GM18499 (cell line): ENCODE measurements around the gene LRP1-AS.

Experiments used
- ATAC-seq: cut with Tn5 transposase; IDR thresholded peaks from one replicate; pipeline ENCODE4 v1.9.1; 2021; ENCODE audit warnings: moderate number of reproducible peaks; ENCODE audit not compliant: insufficient read depth, unreplicated experiment

LRP1-AS gene

DNA sequence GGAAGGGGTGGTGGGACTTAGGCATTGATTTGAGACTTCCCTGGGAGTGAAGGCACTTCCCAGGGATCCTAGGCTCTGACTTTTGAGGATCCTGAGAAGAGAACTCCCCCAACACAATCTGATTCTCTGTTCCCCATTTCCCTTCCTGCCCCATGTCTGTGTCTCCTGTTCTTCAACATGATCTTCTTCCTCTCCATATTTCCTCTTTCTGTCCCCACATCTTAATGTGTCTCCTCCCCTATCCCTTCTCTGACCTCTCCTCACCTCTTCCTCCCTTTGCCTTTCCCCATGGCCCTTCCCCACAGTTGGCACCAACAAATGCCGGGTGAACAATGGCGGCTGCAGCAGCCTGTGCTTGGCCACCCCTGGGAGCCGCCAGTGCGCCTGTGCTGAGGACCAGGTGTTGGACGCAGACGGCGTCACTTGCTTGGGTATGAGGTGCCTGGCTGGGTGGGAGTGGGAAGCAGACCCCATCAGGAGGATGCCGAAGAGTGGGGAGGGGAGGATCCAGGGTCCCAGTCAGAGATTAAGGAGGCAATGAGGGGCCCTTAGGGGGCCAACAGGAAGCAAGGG, 15.2 kb upstream of the LRP1-AS start:
- ATAC-seq, result no peak

DNA sequence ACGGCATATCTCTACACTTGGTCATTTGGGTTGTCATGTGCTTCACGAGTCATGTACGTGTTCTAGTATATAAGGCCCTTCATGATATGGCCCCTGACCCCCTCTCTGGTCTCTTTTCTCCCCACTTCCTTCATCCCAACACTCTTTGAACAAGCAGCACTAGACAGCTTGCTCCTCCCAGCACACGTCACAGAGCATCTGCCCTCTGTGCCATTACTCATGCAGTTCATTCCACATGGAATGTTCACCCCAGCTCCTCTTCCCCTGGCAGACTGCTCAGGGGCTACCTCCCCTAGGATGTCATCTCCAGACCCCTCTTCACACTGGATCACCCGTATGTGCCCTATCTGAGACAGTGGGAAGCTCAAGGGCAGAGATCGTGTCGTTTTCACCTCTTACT, 14.1 kb upstream of the LRP1-AS start:
- ATAC-seq, result no peak

- no peak for ATAC-seq
Observed at GRCh38 chr12:57160741-57161140, 13.3 kb upstream of the LRP1-AS start.

DNA sequence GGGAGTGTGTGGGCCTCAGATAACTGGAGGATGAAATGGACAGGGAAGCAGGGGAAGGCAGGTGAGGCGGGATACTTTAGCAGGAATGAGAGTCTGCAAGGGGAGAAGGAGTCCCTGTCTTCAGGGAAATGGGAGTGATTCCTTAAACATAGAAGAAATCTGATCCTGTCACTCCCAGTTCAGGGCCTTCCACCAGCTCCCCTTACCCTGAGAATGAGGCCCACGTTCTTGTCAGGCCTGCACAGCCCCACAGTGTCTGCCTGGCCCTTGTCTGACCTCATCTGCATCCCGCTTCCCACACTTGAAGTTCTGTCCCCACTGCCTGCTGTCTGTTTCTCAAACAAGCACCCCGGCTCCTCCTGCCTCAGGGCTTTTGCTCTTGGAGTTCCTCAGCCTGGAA, 12.6 kb upstream of the LRP1-AS start:
- no peak for ATAC-seq

- no peak for ATAC-seq
Observed at GRCh38 chr12:57159311-57159710, 11.9 kb upstream of the LRP1-AS start.

DNA sequence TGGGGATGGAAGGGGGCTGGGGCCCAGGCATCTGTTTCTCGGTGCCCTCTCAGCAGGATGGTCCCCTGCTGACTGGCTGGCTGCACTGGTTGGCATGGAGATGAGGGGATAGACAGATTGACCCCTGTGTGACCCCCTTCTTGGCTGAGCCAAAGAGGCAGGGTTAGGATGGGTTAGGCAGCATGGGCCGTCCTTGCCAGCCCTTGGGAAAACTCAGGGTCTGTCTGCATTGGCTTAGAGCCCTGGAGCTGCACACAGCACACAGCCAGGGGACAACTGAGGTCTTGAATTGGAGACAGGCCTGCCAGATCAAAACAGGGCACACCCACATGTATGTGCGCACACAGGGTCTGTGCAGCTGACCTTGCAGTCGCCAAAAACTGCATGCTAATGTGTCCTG, 11.2 kb upstream of the LRP1-AS start:
- ATAC-seq, result no peak

- no peak for ATAC-seq
Observed at GRCh38 chr12:57158186-57158585, 10.8 kb upstream of the LRP1-AS start.

DNA sequence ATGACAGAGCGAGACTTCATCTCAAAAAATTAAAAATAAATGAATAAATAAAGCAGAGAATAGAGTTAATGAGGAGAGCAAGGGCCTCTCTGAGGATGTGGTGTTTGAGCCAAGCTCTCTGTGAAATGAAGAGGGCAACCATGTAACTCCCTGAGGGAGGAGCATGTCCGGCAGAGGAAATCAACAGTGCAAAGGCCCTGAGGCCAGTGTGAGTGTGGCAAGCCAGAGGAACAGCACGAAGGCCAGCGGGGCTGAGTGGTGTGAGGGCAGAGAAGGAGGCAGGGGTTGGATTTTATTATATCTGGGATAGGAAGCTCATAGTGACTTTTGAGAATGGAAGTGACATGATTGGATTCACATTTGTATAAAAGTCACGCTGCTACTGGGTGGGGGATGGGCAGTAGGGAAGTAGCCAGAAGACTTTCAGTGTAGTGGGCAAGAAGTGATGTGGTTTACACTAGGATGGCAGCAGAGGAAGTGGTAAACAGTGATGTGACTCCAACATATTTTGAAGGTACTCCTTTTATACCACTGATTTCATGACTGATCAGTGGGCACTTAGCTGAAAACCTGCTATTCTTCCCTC, 10.3 kb upstream of the LRP1-AS start:
- no peak for ATAC-seq

GRCh38 chr12:57156701-57157403, 9.4 kb upstream of the LRP1-AS start:
- no peak for ATAC-seq

DNA sequence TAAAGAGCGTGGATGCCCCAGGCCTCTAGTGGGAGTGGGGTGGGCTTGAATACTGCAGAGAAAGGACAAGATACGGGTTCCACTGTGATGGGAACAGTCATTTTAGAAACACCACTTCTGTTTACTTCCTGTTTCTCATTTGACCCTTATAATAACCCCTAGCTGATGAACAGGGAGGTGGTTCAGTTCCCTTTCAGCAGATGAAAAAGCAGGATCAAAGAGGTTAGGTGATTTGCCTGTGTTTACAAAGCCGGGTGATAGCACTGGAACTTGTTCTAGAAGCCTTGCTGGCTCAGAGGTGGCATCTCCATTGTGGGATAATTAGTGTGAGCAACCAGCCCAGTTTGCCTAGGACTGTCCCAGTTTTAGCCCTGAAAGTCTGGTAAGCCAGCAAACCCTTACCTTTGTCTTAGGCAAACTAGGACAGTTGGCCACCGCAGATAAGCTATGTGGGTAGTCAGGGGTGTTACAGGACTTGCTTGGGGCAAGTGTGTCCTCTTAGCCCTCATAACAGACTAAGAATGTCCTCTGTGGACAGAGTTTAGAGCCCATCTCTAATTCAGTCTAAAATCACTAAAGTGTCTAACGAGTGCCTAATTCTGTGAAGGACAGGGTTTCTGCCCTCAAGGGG, 7.5 kb upstream of the LRP1-AS start:
- no peak for ATAC-seq

DNA sequence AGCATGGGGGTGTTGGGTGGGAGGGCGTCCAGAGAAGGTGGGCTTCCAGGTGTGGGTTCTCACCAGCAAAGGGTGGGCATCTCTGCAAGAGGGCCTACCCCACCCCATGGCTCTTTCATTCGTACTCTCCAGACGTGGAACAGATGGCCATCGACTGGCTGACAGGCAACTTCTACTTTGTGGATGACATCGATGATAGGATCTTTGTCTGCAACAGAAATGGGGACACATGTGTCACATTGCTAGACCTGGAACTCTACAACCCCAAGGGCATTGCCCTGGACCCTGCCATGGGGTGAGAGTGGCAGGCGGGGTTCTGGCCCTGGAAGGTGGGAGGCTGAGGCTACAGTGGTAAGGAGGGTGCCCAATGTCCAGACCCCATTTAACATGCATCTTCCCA, 6.7 kb upstream of the LRP1-AS start:
- ATAC-seq, result no peak

DNA sequence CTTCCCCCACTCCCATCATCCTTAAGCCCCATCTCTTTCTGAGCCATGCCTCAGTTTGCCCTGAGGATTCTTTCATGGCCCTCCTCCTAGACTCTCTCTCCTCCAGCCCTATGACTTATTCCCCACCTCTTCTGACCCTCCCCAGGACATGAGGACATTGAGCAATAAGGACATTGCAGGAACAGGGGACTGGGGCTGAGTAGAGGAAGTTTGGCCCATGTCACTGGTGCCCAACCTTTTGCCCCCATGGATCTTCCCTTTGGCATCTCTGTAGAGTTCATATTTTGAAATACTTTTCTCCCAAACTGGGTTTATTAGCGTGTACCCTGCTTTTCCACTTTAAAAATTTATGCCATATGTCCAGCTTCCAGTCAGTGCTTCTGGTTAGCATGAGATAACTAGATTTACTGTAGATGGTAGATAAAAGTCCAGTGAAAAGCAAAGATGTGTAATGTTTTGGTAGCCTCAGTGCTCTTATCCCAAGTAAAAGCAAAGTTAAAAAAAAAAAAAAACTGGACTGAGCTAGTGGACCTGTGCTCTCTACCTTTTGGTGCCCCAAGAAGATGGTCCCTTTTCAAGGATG, 6.1 kb upstream of the LRP1-AS start:
- ATAC-seq, result no peak

DNA sequence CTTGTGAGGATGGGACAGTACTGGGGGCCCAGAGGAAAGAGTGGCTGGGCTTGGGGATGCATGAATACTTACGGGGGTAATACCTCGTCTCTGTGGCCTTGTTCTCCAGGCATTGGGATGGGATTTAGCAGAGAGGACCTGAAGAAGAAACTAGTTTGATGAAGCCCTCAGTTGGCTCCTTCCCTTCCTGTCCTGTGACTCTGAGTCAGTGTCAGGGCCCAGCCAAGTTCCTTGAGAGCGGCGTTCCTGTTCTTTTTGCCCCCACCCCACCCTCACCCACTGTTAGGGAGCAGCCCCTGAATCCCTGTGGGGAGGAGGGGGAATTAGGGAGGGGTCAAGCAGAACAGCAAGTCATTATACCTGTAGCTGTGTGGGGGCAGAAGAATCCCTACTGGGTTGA, 5.2 kb upstream of the LRP1-AS start:
- ATAC-seq, result no peak

DNA sequence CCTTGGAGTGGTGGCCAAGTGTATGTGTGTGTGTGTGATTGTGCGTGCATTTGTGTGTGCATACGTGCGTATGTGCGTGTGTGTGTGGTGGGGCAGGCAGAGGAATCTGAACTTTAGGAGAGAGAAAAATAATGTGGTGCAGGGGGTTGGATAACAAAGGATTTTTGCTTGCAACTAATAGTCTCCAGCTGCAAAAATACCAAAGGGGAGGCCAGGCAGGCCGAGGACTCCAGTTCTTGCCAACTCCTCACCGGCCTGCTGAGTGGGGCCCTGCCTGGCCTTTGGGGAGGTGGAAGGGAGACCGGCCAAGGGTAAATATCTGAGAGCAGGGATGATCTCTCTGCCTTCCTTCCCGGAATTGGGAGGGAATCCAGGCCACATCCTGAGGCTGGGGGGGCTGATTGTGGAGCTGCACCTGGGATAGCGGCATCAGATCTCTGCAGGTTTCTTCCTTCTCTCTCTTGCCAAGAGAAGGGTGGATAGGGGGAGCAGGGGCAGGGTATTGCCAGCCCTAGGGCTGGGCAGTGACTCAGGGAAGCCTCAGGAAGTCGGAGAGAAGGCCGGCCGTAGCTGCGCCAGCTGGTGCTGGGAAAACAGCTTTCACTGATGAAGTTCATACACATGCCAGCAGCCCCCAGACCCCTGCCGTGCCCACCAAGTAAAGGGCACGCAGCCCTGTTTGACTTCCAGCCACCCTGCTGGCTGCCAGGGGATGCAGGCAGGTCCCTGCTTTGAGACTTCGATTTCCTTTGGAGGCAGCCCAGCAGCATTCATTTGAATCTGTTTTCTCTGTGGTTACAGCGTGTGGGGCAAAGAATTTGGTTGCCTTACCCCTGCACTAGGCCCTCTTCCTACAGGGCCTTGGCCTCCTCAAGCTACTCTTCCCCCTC, 4.6 kb upstream of the LRP1-AS start:
- ATAC-seq, result no peak

DNA sequence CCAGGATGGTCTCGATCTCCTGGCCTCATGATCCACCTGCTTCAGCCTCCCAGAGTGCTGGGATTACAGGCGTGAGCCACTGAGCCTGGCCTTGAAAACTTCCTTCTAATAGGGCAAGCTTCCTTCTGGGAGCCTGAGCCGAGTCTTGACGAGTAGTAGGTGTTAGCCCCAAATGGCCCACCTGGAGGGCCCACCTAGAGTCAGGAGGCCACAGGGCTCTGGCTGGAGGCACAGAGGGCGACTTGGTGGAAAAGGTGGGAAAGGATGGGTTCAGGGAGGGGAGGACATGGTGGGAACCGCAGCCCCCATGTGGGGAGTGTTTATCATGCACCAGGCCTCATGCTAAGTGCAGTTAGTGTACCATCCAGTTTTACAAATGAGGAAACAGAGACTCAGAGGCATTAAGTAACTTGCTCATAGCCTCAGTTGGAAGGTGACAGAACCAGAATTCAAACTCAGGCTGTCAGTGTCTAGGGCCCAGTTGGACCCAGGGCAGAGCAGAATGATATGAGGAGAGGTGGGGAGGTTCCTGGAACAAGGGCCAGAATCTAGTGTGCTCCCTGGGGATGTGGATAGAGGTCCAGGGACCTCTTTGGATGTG, 3.1 kb upstream of the LRP1-AS start:
- ATAC-seq, result no peak

DNA sequence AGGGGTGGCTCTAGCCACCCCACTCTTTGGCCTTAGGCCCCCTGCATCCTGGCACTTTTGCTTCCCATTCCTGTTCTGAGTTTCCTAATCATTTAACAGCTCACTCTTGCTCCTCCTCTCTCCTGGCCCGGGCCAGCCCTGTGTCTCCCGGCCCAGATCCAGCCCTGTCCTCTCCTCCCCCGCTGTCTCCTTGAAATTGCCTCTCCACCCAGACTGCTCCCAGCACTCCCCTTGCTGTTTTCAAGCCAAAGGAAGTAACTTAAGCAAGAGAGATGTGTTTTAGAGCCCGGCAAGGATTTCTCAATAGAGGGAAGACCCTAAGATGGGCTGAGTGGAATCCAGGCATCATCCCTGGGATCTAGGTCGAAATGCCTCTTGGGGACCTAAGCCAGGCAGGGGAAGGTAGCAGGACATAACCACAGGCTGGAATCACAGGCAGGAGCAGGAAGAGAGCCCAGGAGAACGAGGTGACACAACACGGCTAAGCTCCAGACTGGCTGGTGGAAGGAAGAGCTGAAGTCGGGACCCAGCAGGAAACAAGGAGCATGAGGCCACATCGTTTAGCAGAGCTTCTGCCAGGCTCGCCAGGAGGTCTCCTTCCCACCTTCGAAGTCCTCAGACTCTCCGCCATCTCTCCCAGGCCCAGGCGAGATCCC, 2.0 kb upstream of the LRP1-AS start:
- ATAC-seq, result no peak

DNA sequence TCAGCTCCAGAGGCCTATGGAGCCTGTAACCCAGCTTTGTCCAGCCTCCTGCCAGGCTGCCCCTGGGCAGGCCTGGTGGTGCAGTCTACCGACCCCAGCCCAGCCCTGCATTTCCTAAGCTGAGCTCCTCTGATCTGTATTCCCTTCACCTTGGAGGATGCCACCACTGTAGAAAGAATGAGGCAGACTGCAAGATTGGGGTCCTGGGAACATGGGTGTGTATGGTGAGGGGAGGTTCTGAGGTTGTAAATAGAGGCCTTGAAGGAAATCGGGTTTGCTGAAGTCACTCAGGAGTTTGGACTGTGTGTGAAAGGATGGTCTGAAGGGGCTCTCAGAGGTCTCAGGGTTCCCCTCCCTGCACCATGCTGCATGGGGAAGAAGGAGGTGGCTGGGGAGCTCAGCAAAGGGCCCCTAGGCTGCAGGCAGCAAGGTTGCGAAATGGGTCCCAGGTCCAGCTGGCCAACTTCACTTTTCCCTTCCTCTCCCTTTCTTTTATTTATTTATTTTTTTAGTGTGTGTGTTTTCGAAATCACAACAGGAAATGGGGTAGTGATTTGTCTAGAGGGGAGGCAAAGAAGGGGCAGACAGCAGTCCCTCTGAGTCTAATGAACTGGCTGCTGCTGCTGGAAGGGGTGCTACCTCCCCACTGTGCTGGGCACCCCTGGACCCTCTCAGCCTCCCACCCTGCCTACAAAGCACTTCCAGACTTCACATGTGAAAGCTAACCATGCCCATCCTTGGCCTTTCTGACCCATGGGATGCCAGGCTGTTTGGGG, 1.2 kb upstream of the LRP1-AS start:
- ATAC-seq, result no peak

DNA sequence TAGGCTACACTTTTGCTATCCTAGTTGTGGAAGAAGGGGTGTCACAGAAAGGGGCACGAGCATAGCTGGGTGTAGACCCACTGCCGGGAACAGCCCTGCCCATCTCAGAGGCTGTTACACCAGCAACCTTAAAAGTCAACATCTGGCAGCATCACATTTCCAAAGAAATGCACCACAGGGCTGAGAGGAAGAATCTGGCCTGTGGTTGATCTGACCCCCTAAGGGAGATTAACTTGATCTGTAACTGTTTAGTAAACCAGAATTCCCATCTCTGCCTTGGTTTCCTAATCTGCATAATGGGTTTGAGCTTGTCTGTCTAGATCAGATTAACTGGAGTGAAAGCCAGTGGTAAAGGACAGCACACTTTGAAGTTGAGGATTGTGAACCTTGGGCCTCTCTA, 1.3 kb downstream of the LRP1-AS start:
- no peak for ATAC-seq
